AG04449 (cell line): ENCODE measurements around the gene WIF1.

Source experiments
- CTCF ChIA-PET: fragments of 350-600 bp; formaldehyde crosslinking; extraction: SDS; loops from one replicate; lab custom pipeline; 2021; ENCODE audit warnings: antibody characterized with exemption; lab: Yijun Ruan, JAX
- POLR2A ChIA-PET: fragments of 400-600, 350-600 bp; formaldehyde crosslinking; extraction: SDS; loops from one replicate; lab custom pipeline; 2020; ENCODE audit warnings: antibody characterized with exemption, inconsistent platforms; lab: Yijun Ruan, JAX
- DNase-seq: peaks from one replicate; pipeline ENCODE4 v3.0.0-alpha.2; 2010; ENCODE audit warnings: low read depth, low spot score
- H3K4me3 ChIP-seq: 2 replicates; pipeline ENCODE4 v1.5.1; 2011; ENCODE audit warnings: low read depth, mild to moderate bottlenecking, control low read depth, low read length
- TF ChIP-seq, protein P1 (sequence below): IDR thresholded peaks from one replicate; pipeline ENCODE4 v1.5.1; 2011; ENCODE audit warnings: mild to moderate bottlenecking, moderate library complexity, low read length, control low read depth, inconsistent platforms; ENCODE audit not compliant: insufficient read depth; ENCODE audit errors: missing control alignments

The WIF1 gene

DNA sequence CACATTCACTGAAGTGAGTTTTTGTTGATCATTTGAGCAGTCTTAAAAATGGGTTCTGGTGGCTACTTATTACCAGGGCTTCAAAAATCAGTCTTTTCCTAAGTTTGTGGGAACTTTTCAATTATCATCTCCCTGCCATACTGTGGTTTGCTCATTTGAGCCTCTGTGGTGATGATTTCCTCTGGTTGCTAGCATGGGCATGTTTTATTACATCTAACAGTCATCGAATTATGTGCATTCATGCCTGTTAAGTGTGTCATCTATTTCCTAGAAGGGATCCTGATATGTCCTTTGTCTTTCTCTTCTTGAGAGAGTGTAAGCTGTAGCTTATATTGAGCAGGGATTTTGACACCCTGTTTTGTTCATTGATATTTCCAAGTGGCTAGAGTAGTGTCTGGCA is 116.8 kb downstream of the WIF1 start:
- ChIA-PET CTCF (no interaction called here), POLR2A (no interaction called here)
- DNase-seq, result no peak
- TF ChIP-seq, protein P1, sequence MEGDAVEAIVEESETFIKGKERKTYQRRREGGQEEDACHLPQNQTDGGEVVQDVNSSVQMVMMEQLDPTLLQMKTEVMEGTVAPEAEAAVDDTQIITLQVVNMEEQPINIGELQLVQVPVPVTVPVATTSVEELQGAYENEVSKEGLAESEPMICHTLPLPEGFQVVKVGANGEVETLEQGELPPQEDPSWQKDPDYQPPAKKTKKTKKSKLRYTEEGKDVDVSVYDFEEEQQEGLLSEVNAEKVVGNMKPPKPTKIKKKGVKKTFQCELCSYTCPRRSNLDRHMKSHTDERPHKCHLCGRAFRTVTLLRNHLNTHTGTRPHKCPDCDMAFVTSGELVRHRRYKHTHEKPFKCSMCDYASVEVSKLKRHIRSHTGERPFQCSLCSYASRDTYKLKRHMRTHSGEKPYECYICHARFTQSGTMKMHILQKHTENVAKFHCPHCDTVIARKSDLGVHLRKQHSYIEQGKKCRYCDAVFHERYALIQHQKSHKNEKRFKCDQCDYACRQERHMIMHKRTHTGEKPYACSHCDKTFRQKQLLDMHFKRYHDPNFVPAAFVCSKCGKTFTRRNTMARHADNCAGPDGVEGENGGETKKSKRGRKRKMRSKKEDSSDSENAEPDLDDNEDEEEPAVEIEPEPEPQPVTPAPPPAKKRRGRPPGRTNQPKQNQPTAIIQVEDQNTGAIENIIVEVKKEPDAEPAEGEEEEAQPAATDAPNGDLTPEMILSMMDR, result no peak
- H3K4me3 ChIP-seq, result no peak overlapping the region
